SK-N-MC (cell line): Measurements from ENCODE around the gene KRTAP5-8.
"Not testable (repeated sequence)": the region's sequence is repeated elsewhere in the genome, so short reads cannot be mapped to it uniquely, and the experiment has no call there.

Source experiments
- DNase-seq: peaks from one replicate; pipeline ENCODE4 v3.0.0-alpha.2; 2011; ENCODE audit warnings: low read depth, low spot score
- H3K27ac ChIP-seq: fragments of 200-600 bp; sonication (generic); 2 replicates; pipeline ENCODE4 v1.5.1; 2016; ENCODE audit warnings: mixed run types
- H3K36me3 ChIP-seq: fragments of 200-600 bp; sonication (generic); 2 replicates; pipeline ENCODE4 v1.6.1; 2017; ENCODE audit warnings: antibody characterized with exemption, low read length, mixed read lengths; ENCODE audit not compliant: insufficient read depth
- H3K4me3 ChIP-seq: fragments of 200-600 bp; sonication (generic); 2 replicates; pipeline ENCODE4 v1.5.1; 2016
- H3K9ac ChIP-seq: fragments of 200-600 bp; sonication (generic); 2 replicates; pipeline ENCODE4 v1.8.0; 2017; ENCODE audit warnings: mixed run types, mixed read lengths; ENCODE audit not compliant: insufficient read length
- H3K9me3 ChIP-seq: fragments of 200-600 bp; sonication (generic); 2 replicates; pipeline ENCODE4 v1.6.1; 2017; ENCODE audit warnings: low read depth, mild to moderate bottlenecking, antibody characterized with exemption, low read length, moderate library complexity, mixed read lengths
- EZH2 ChIP-seq: fragments of 200-600 bp; sonication (generic); IDR thresholded peaks from one replicate; pipeline ENCODE4 v1.6.1; 2017; ENCODE audit warnings: antibody characterized with exemption
- FOXP2 ChIP-seq: optimal IDR thresholded peaks from 2 replicates; pipeline ENCODE3; 2011; ENCODE audit warnings: mild to moderate bottlenecking, moderate library complexity; ENCODE audit not compliant: insufficient read depth; ENCODE audit errors: extremely low read length, control extremely low read depth
- POLR2AphosphoS5 ChIP-seq: IDR thresholded peaks from 2 replicates; pipeline ENCODE4 v1.6.1; 2012; ENCODE audit warnings: mild to moderate bottlenecking, low read depth, low read length, borderline replicate concordance

The KRTAP5-8 gene

GRCh38 chr11:71582309-71582895 lies 44.6 kb downstream of the KRTAP5-8 start, which contains the start of gene KRTAP5-11:
Gene KRTAP5-11 (minus strand): TSS chr11:71582875. CDS start chr11:71582837, 38 bp downstream.
- Histone ChIP-seq H3K9me3 (no peaks in the 10 kb centered on the region), H3K4me3 (no peak within 1 kb of the TSS), H3K27ac (no peak within 1 kb of the TSS), H3K36me3 (no peaks in the 10 kb centered on the region), H3K9ac (no peak within 1 kb of the TSS)
- TF ChIP-seq FOXP2 (no peak), EZH2 (no peak), POLR2AphosphoS5 (no peak)
- DNase-seq = no peak

GRCh38 chr11:71582969-71583368 lies 45.1 kb downstream of the KRTAP5-8 start:
- H3K27ac ChIP-seq, H3K9me3 ChIP-seq, H3K4me3 ChIP-seq, H3K36me3 ChIP-seq, DNase-seq, H3K9ac ChIP-seq: not testable (repeated sequence)

DNA sequence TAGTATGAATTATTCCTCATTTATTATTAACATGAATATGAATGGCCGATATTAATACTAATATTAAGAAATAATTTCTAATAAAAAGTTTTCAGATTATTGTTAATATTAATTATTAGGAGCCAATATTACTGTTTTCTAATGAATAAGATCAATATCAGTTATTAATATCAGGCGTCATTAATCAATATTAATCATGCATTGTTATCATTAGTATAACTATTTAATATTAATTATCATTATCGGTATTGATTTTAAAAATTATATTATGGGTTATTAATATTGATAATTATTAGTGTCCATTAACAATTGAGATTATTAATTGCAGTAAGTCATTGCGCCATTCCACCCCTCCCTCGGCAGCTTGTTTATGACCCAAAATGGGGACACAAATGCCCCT lies 47.8 kb downstream of the KRTAP5-8 start:
- H3K9me3 ChIP-seq, H3K4me3 ChIP-seq, H3K36me3 ChIP-seq, DNase-seq, H3K27ac ChIP-seq, H3K9ac ChIP-seq: not testable (repeated sequence)

- not testable (repeated sequence) for H3K4me3 ChIP-seq, DNase-seq, H3K9ac ChIP-seq
Measured at GRCh38 chr11:71588314-71588713, 50.5 kb downstream of the KRTAP5-8 start.

More at GRCh38 chr11:71588314-71588713, 50.5 kb downstream of the KRTAP5-8 start:
- H3K27ac ChIP-seq, H3K36me3 ChIP-seq, H3K9me3 ChIP-seq: not testable (repeated sequence)
